Measurements from ENCODE around the gene PTPRK.

PTPRK gene

GRCh38 chr6:128076843-128077242 lies 443.6 kb downstream of the PTPRK start:
- no peaks in the 10 kb centered on the region for H3K27me3 ChIP-seq (ENCODE audit: insufficient read depth, low read length)
- no peaks in the 10 kb centered on the region for H3K4me1 ChIP-seq (ENCODE audit: control insufficient read depth, insufficient read depth, low read length, unreplicated experiment)
- H3K79me2 ChIP-seq (ENCODE audit: control insufficient read depth, insufficient read depth, low read length, unreplicated experiment) = no peaks in the 10 kb centered on the region
- no peak overlapping the region for H3K4me3 ChIP-seq (ENCODE audit: low read depth, low read length)
- no peak overlapping the region for H2AFZ ChIP-seq (ENCODE audit: low read length, unreplicated experiment)
- no peak overlapping the region for H3K27ac ChIP-seq (ENCODE audit: low read depth, low read length)
- 0 out of 2 replicates have a peak, but pooled peaks cover 3% of the 10 kb centered on the region for H3K36me3 ChIP-seq (ENCODE audit: insufficient read depth, low read length)

GRCh38 chr6:128074567-128074966 lies 445.8 kb downstream of the PTPRK start:
- Histone ChIP-seq H2AFZ (ENCODE audit: low read length, unreplicated experiment) (no peak overlapping the region), H3K4me3 (ENCODE audit: low read depth, low read length) (no peak overlapping the region), H3K79me2 (ENCODE audit: control insufficient read depth, insufficient read depth, low read length, unreplicated experiment) (no peaks in the 10 kb centered on the region), H3K27ac (ENCODE audit: low read depth, low read length) (no peak overlapping the region), H3K36me3 (ENCODE audit: insufficient read depth, low read length) (0 out of 2 replicates have a peak, but pooled peaks cover 3% of the 10 kb centered on the region), H3K4me1 (ENCODE audit: control insufficient read depth, insufficient read depth, low read length, unreplicated experiment) (peaks cover 2% of the 10 kb centered on the region), H3K27me3 (ENCODE audit: insufficient read depth, low read length) (no peaks in the 10 kb centered on the region)

GRCh38 chr6:128073389-128073788 lies 447.0 kb downstream of the PTPRK start:
- Histone ChIP-seq H2AFZ (ENCODE audit: low read length, unreplicated experiment) (no peak overlapping the region), H3K27me3 (ENCODE audit: insufficient read depth, low read length) (no peaks in the 10 kb centered on the region), H3K4me1 (ENCODE audit: control insufficient read depth, insufficient read depth, low read length, unreplicated experiment) (peaks cover 10% of the 10 kb centered on the region), H3K79me2 (ENCODE audit: control insufficient read depth, insufficient read depth, low read length, unreplicated experiment) (no peaks in the 10 kb centered on the region), H3K36me3 (ENCODE audit: insufficient read depth, low read length) (0 out of 2 replicates have a peak, but pooled peaks cover 3% of the 10 kb centered on the region), H3K4me3 (ENCODE audit: low read depth, low read length) (no peak overlapping the region), H3K27ac (ENCODE audit: low read depth, low read length) (no peak overlapping the region)

GRCh38 chr6:128071212-128071611 lies 449.2 kb downstream of the PTPRK start:
- no peak overlapping the region for H3K4me3 ChIP-seq (ENCODE audit: low read depth, low read length)
- H3K27me3 ChIP-seq (ENCODE audit: insufficient read depth, low read length) = no peaks in the 10 kb centered on the region
- peaks cover 15% of the 10 kb centered on the region for H3K4me1 ChIP-seq (ENCODE audit: control insufficient read depth, insufficient read depth, low read length, unreplicated experiment)
- no peaks in the 10 kb centered on the region for H3K36me3 ChIP-seq (ENCODE audit: insufficient read depth, low read length)
- no peak overlapping the region for H3K27ac ChIP-seq (ENCODE audit: low read depth, low read length)
- no peaks in the 10 kb centered on the region for H3K79me2 ChIP-seq (ENCODE audit: control insufficient read depth, insufficient read depth, low read length, unreplicated experiment)
- H2AFZ ChIP-seq (ENCODE audit: low read length, unreplicated experiment) = no peak overlapping the region

- Histone ChIP-seq H3K4me3 (ENCODE audit: low read depth, low read length) (no peak overlapping the region), H3K27me3 (ENCODE audit: insufficient read depth, low read length) (no peaks in the 10 kb centered on the region), H3K4me1 (ENCODE audit: control insufficient read depth, insufficient read depth, low read length, unreplicated experiment) (peaks cover 15% of the 10 kb centered on the region), H2AFZ (ENCODE audit: low read length, unreplicated experiment) (no peak overlapping the region), H3K27ac (ENCODE audit: low read depth, low read length) (no peak overlapping the region), H3K79me2 (ENCODE audit: control insufficient read depth, insufficient read depth, low read length, unreplicated experiment) (no peaks in the 10 kb centered on the region), H3K36me3 (ENCODE audit: insufficient read depth, low read length) (no peaks in the 10 kb centered on the region)
These were observed 450.0 kb downstream of the PTPRK start for GRCh38 chr6:128070406-128070805.

GRCh38 chr6:128069188-128069587 lies 451.2 kb downstream of the PTPRK start:
- H3K36me3 ChIP-seq (ENCODE audit: insufficient read depth, low read length) = no peaks in the 10 kb centered on the region

GRCh38 chr6:128068119-128068479 lies 452.3 kb downstream of the PTPRK start:
- no peaks in the 10 kb centered on the region for H3K27me3 ChIP-seq (ENCODE audit: insufficient read depth, low read length)
- no peaks in the 10 kb centered on the region for H3K36me3 ChIP-seq (ENCODE audit: insufficient read depth, low read length)
- H3K4me3 ChIP-seq (ENCODE audit: low read depth, low read length) = no peak overlapping the region
- no peak overlapping the region for H3K27ac ChIP-seq (ENCODE audit: low read depth, low read length)
- H3K79me2 ChIP-seq (ENCODE audit: control insufficient read depth, insufficient read depth, low read length, unreplicated experiment) = no peaks in the 10 kb centered on the region
- H2AFZ ChIP-seq (ENCODE audit: low read length, unreplicated experiment) = no peak overlapping the region
- H3K4me1 ChIP-seq (ENCODE audit: control insufficient read depth, insufficient read depth, low read length, unreplicated experiment) = peaks cover 15% of the 10 kb centered on the region

More at GRCh38 chr6:128069188-128069587, 451.2 kb downstream of the PTPRK start:
- Histone ChIP-seq H3K27ac (ENCODE audit: low read depth, low read length) (no peak overlapping the region), H3K79me2 (ENCODE audit: control insufficient read depth, insufficient read depth, low read length, unreplicated experiment) (no peaks in the 10 kb centered on the region), H2AFZ (ENCODE audit: low read length, unreplicated experiment) (no peak overlapping the region), H3K4me3 (ENCODE audit: low read depth, low read length) (no peak overlapping the region), H3K4me1 (ENCODE audit: control insufficient read depth, insufficient read depth, low read length, unreplicated experiment) (peaks cover 15% of the 10 kb centered on the region), H3K27me3 (ENCODE audit: insufficient read depth, low read length) (no peaks in the 10 kb centered on the region)

- peaks cover 15% of the 10 kb centered on the region for H3K4me1 ChIP-seq (ENCODE audit: control insufficient read depth, insufficient read depth, low read length, unreplicated experiment)
- no peaks in the 10 kb centered on the region for H3K27me3 ChIP-seq (ENCODE audit: insufficient read depth, low read length)
- H3K27ac ChIP-seq (ENCODE audit: low read depth, low read length) = no peak overlapping the region
- no peaks in the 10 kb centered on the region for H3K79me2 ChIP-seq (ENCODE audit: control insufficient read depth, insufficient read depth, low read length, unreplicated experiment)
- H3K4me3 ChIP-seq (ENCODE audit: low read depth, low read length) = no peak overlapping the region
- no peaks in the 10 kb centered on the region for H3K36me3 ChIP-seq (ENCODE audit: insufficient read depth, low read length)
- H2AFZ ChIP-seq (ENCODE audit: low read length, unreplicated experiment) = no peak overlapping the region
These were observed 452.8 kb downstream of the PTPRK start for GRCh38 chr6:128067446-128068118.

GRCh38 chr6:128065072-128065471 lies 455.3 kb downstream of the PTPRK start:
- H3K4me1 ChIP-seq (ENCODE audit: control insufficient read depth, insufficient read depth, low read length, unreplicated experiment) = peaks cover 15% of the 10 kb centered on the region
- no peak overlapping the region for H2AFZ ChIP-seq (ENCODE audit: low read length, unreplicated experiment)
- H3K4me3 ChIP-seq (ENCODE audit: low read depth, low read length) = no peak overlapping the region

GRCh38 chr6:128064540-128064895 lies 455.9 kb downstream of the PTPRK start:
- Histone ChIP-seq H3K4me1 (ENCODE audit: control insufficient read depth, insufficient read depth, low read length, unreplicated experiment) (peaks cover 13% of the 10 kb centered on the region), H2AFZ (ENCODE audit: low read length, unreplicated experiment) (no peak overlapping the region), H3K27me3 (ENCODE audit: insufficient read depth, low read length) (no peaks in the 10 kb centered on the region), H3K4me3 (ENCODE audit: low read depth, low read length) (no peak overlapping the region), H3K27ac (ENCODE audit: low read depth, low read length) (no peak overlapping the region), H3K79me2 (ENCODE audit: control insufficient read depth, insufficient read depth, low read length, unreplicated experiment) (no peaks in the 10 kb centered on the region), H3K36me3 (ENCODE audit: insufficient read depth, low read length) (peaks cover 5% of the 10 kb centered on the region; the same call in 1 of the 2 replicates)

More at GRCh38 chr6:128065072-128065471, 455.3 kb downstream of the PTPRK start:
- Histone ChIP-seq H3K79me2 (ENCODE audit: control insufficient read depth, insufficient read depth, low read length, unreplicated experiment) (no peaks in the 10 kb centered on the region), H3K27ac (ENCODE audit: low read depth, low read length) (no peak overlapping the region), H3K27me3 (ENCODE audit: insufficient read depth, low read length) (no peaks in the 10 kb centered on the region), H3K36me3 (ENCODE audit: insufficient read depth, low read length) (no peaks in the 10 kb centered on the region)

GRCh38 chr6:128063850-128064539 lies 456.4 kb downstream of the PTPRK start:
- peaks cover 8% of the 10 kb centered on the region for H3K4me1 ChIP-seq (ENCODE audit: control insufficient read depth, insufficient read depth, low read length, unreplicated experiment)
- H3K4me3 ChIP-seq (ENCODE audit: low read depth, low read length) = no peak overlapping the region
- H3K27me3 ChIP-seq (ENCODE audit: insufficient read depth, low read length) = no peaks in the 10 kb centered on the region

More at GRCh38 chr6:128063850-128064539, 456.4 kb downstream of the PTPRK start:
- no peak overlapping the region for H2AFZ ChIP-seq (ENCODE audit: low read length, unreplicated experiment)
- H3K79me2 ChIP-seq (ENCODE audit: control insufficient read depth, insufficient read depth, low read length, unreplicated experiment) = no peaks in the 10 kb centered on the region
- H3K36me3 ChIP-seq (ENCODE audit: insufficient read depth, low read length) = peaks cover 6% of the 10 kb centered on the region; the same call in 1 of the 2 replicates
- no peak overlapping the region for H3K27ac ChIP-seq (ENCODE audit: low read depth, low read length)
